Measurements from ENCODE around the gene ZNF587. TPM values are rescaled to one million over a fixed set of nuclear protein-coding genes. Genes with fewer than 3 reads are reported as not detected.
A peak's percentile ranks its signal among the peaks of the same experiment; 100 is the strongest.
"Not testable (repeated sequence)": the region's sequence is repeated elsewhere in the genome, so short reads cannot be mapped to it uniquely, and the experiment has no call there.

The ZNF587 gene
- total and polyA plus RNA-seq, 2 of the 8 experiments (the other 6 are each of a cell fraction or from before 2014, with no cell fraction given), result 18.1 to 42.1 TPM

- TF ChIP-seq E2F6 (IDR thresholded peaks at IDR 0.05), result no peak
- TF ChIP-seq RAD21 (IDR thresholded peaks at IDR 0.05 in 1 of 2, conservative IDR thresholded peaks at IDR 0.05 in 1 of 2; ENCODE audit: low read depth in 2 of 2, low read length in 2 of 2), result peak in 1 of 2 experiments; percentile 19; a peak in 2 of 4 replicates
These were observed 19.5 kb upstream of the ZNF587 start, which contains the start of gene ZNF587B (continued) for GRCh38 chr19:57830071-57830602.

GRCh38 chr19:57836991-57837390 is 12.7 kb upstream of the ZNF587 start:
- H2BK15ac ChIP-seq (ENCODE audit: low read length); H2AK5ac ChIP-seq (ENCODE audit: low read depth, low read length); H3K4me3 ChIP-seq (ENCODE audit: extremely low read depth in 1 of 4, insufficient read depth in 2 of 4, low read depth in 3 of 4, low read length in 4 of 4); H3K23ac ChIP-seq (ENCODE audit: insufficient read length); H3K27me3 ChIP-seq (replicated peaks in 1 of 4; ENCODE audit: control insufficient read depth in 3 of 4, extremely low read depth in 1 of 4, insufficient read depth in 3 of 4, low read length in 3 of 4); CTCF ChIA-PET (ENCODE audit: partially characterized antibody); H4K8ac ChIP-seq (ENCODE audit: extremely low read depth, insufficient read depth, low read length); H2BK120ac ChIP-seq (replicated peaks; ENCODE audit: low read depth, low read length); H2AFZ ChIP-seq (ENCODE audit: low read length); H4K5ac ChIP-seq (ENCODE audit: insufficient read length, low read depth, low read length); H2BK20ac ChIP-seq (ENCODE audit: low read length); H3K56ac ChIP-seq (replicated peaks; ENCODE audit: insufficient read length, low read depth, low read length); H3K14ac ChIP-seq (ENCODE audit: insufficient read length); H3K9ac ChIP-seq (replicated peaks in 1 of 4; ENCODE audit: extremely low read depth in 1 of 4, low read depth in 3 of 4, low read length in 3 of 4); H3K4ac ChIP-seq (replicated peaks; ENCODE audit: insufficient read length, low read depth, low read length); H4K20me1 ChIP-seq (replicated peaks in 1 of 2; ENCODE audit: control insufficient read depth in 1 of 2, insufficient read depth in 2 of 2, low read length in 2 of 2); FAIRE-seq; H3K4me2 ChIP-seq (ENCODE audit: insufficient read depth in 1 of 2, low read depth in 2 of 2, low read length in 2 of 2); H2BK5ac ChIP-seq (ENCODE audit: low read depth, low read length); DNase-seq (ENCODE audit: low read depth in 1 of 2, low spot score in 2 of 2); H3K23me2 ChIP-seq (ENCODE audit: low read depth, low read length); H2BK12ac ChIP-seq (ENCODE audit: low read depth, low read length); H4K91ac ChIP-seq (replicated peaks; ENCODE audit: insufficient read length, low read length); H3K79me1 ChIP-seq (ENCODE audit: low read depth, low read length); H3K27ac ChIP-seq (ENCODE audit: low read depth, low read length); H3K18ac ChIP-seq (ENCODE audit: extremely low read depth, low read length); H3K9me3 ChIP-seq (ENCODE audit: insufficient read depth in 2 of 2, low read depth in 1 of 2, low read length in 1 of 2); H3K4me1 ChIP-seq (replicated peaks in 1 of 4; ENCODE audit: control insufficient read depth in 3 of 4, insufficient read depth in 4 of 4, low read length in 3 of 4): not testable (repeated sequence)
- POLR2A ChIA-PET (ENCODE audit: partially characterized antibody), result interaction anchor here (1.1 to 1.5 kb wide), 3 partner anchors 14 to 22 kb away, joined by 4 to 6 read pairs (median 4); partner anchors contain the start of gene ZNF552
- peaks cover 7 to 30% (median 19%) of the 10 kb centered on the region in 4 experiments; a peak in 7 of 8 replicates for H3K36me3 ChIP-seq (ENCODE audit: control insufficient read depth in 2 of 4, insufficient read depth in 4 of 4, low read length in 3 of 4)
- 99% methylated on average over 5 of the region's 5 CpGs; no CpG with 5 or more reads in 1 of the 2 experiments for WGBS, 2 experiments (ENCODE audit: extremely low coverage in 1 of 2, insufficient coverage in 1 of 2, insufficient read length in 1 of 2, insufficient replicate concordance in 2 of 2, low coverage in 1 of 2, low lambda C conversion rate in 2 of 2, missing lambda C conversion rate in 1 of 2)
- peaks cover 9 to 64% of the 10 kb centered on the region in 2 experiments for H3K79me2 ChIP-seq (ENCODE audit: control insufficient read depth in 1 of 2, insufficient read depth in 2 of 2, low read length in 2 of 2)

Data from H1 (cell line).